WERI-Rb-1 (cell line): Measurements from ENCODE around the gene BRAF.
"Not testable (repeated sequence)": the region's sequence is repeated elsewhere in the genome, so short reads cannot be mapped to it uniquely, and the experiment has no call there.

Source experiments
- DNase-seq: peaks from one replicate; pipeline ENCODE4 v3.0.0-alpha.2; 2020
- H3K27ac ChIP-seq: fragments of 250-450 bp; sonication (Bioruptor Pico); 2 replicates; pipeline ENCODE4 v1.5.1; 2020; ENCODE audit warnings: mild to moderate bottlenecking, moderate library complexity
- H3K27me3 ChIP-seq: fragments of 250-450 bp; sonication (Bioruptor Pico); 2 replicates; pipeline ENCODE4 v1.5.1; 2021; ENCODE audit warnings: mild to moderate bottlenecking, low read depth, moderate library complexity; ENCODE audit not compliant: insufficient read depth, severe bottlenecking
- H3K36me3 ChIP-seq: fragments of 250-450 bp; sonication (Bioruptor Pico); 2 replicates; pipeline ENCODE4 v1.5.1; 2020; ENCODE audit warnings: mild to moderate bottlenecking, moderate library complexity
- H3K4me3 ChIP-seq: 2 replicates; pipeline ENCODE4 v1.5.1; 2011; ENCODE audit warnings: low read depth, mild to moderate bottlenecking, control low read depth, low read length
- H3K9me3 ChIP-seq: fragments of 250-450 bp; sonication (Bioruptor Pico); 2 replicates; pipeline ENCODE4 v1.5.1; 2021; ENCODE audit warnings: mild to moderate bottlenecking, moderate library complexity; ENCODE audit not compliant: severe bottlenecking
- CTCF ChIP-seq: IDR thresholded peaks from 2 replicates; pipeline ENCODE4 v1.5.1; 2011; ENCODE audit warnings: low read depth, mild to moderate bottlenecking, control low read depth, inconsistent platforms, low read length

Gene BRAF

GRCh38 chr7:140915935-140916555 lies 8.7 kb downstream of the BRAF start:
- Histone ChIP-seq H3K36me3 (no peaks in the 10 kb centered on the region), H3K27me3 (no peaks in the 10 kb centered on the region), H3K9me3 (no peaks in the 10 kb centered on the region), H3K4me3 (no peak overlapping the region), H3K27ac (no peak overlapping the region)
- TF ChIP-seq CTCF = no peak
- DNase-seq = no peak

DNA sequence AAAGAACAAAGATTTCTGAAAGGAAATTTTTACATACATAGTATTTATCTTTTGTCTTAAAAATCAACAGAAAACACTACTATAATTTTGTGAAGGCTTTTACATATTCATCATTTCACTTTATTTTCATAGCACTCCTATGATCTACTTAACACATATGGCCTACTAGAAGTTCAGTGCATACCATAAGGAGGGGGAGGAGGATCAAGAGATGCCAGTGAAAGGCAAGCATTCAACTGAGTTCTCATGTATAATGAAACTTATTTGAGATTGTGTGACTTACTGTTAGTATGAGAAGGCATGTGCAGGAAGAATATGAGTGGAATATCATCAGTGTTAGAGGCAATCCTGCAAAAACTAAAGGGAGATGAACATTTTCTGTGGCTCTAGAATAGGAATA lies 10.6 kb downstream of the BRAF start:
- DNase-seq = no peak
- Histone ChIP-seq H3K27ac (no peak overlapping the region), H3K36me3 (no peaks in the 10 kb centered on the region), H3K9me3 (no peaks in the 10 kb centered on the region), H3K27me3 (no peaks in the 10 kb centered on the region), H3K4me3 (no peak overlapping the region)
- no peak for TF ChIP-seq CTCF

DNA sequence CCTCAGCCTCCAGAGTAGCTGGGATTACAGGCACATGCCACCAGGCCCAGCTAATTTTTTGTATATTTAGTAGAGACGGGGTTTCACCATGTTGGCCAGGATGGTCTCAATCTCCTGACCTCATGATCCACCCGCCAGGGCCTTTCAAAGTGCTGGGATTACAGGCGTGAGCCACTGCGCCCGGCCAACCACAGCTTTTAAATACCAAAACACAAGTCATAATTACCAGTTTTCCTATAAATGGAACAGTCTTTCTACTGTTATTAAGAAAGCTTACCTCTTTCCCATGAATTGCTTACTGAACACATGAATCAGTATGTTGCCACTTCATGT lies 11.2 kb downstream of the BRAF start:
- DNase-seq, H3K27me3 ChIP-seq, H3K4me3 ChIP-seq, H3K27ac ChIP-seq, H3K9me3 ChIP-seq, H3K36me3 ChIP-seq: not testable (repeated sequence)

GRCh38 chr7:140911746-140912145 lies 13.0 kb downstream of the BRAF start:
- Histone ChIP-seq H3K27ac (no peak overlapping the region), H3K4me3 (no peak overlapping the region), H3K27me3 (no peaks in the 10 kb centered on the region), H3K9me3 (no peaks in the 10 kb centered on the region), H3K36me3 (no peaks in the 10 kb centered on the region)
- no peak for DNase-seq
- no peak for TF ChIP-seq CTCF

GRCh38 chr7:140909476-140910161 lies 15.1 kb downstream of the BRAF start:
- Histone ChIP-seq H3K4me3 (no peak overlapping the region), H3K27me3 (no peaks in the 10 kb centered on the region), H3K27ac (no peak overlapping the region), H3K9me3 (no peaks in the 10 kb centered on the region), H3K36me3 (no peaks in the 10 kb centered on the region)
- no peak for DNase-seq
- TF ChIP-seq CTCF = no peak

- Histone ChIP-seq H3K27me3 (no peaks in the 10 kb centered on the region), H3K27ac (no peak overlapping the region), H3K9me3 (no peaks in the 10 kb centered on the region), H3K36me3 (no peaks in the 10 kb centered on the region), H3K4me3 (no peak overlapping the region)
- no peak for TF ChIP-seq CTCF
- DNase-seq = no peak
These were observed 16.4 kb downstream of the BRAF start for GRCh38 chr7:140908361-140908760.
